Tibial artery (tissue), 4 donors: Measurements from ENCODE around the gene SEMG2.

ENCODE experiments used
- DNase-seq, 2 donors: peaks; one replicate each; pipeline ENCODE4 v3.0.0-alpha.2; 2019
- H3K27ac ChIP-seq, 2 donors: fragments of 200-600 bp; sonication (generic) in 1 of 2; 1 replicate in 1 of 2; 2 replicates in 1 of 2; pipeline ENCODE4 v1.5.1; 2018 to 2019; ENCODE audit warnings: mild to moderate bottlenecking in 1 of 2
- H3K27me3 ChIP-seq, 2 donors: fragments of 200-600 bp; sonication (generic) in 1 of 2; one replicate each; pipeline versions ENCODE4 v1.5.1 to v1.6.0; 2016 to 2019
- H3K36me3 ChIP-seq, 3 donors: fragments of 200-600 bp; sonication (generic) in 2 of 3; one replicate each; pipeline ENCODE4 v1.5.1; 2016 to 2019; ENCODE audit warnings: mild to moderate bottlenecking in 2 of 3
- H3K4me1 ChIP-seq, 4 donors: fragments of 200-600 bp; sonication (generic) in 2 of 4; 1 replicate in 3 of 4; 2 replicates in 1 of 4; pipeline ENCODE4 v1.5.1; 2016 to 2019
- H3K4me3 ChIP-seq, 2 donors: fragments of 200-600 bp; sonication (generic) in 1 of 2; 1 replicate in 1 of 2; 2 replicates in 1 of 2; pipeline ENCODE4 v1.5.1; 2018 to 2019; ENCODE audit warnings: mild to moderate bottlenecking in 2 of 2
- H3K9me3 ChIP-seq, 3 donors: fragments of 200-600 bp; sonication (generic) in 1 of 3; one replicate each; pipeline ENCODE4 v1.5.1; 2016 to 2019
- CTCF ChIP-seq, 2 experiments: fragments of 200-600 bp in 1 of 2; fragments of 450-650 bp in 1 of 2; IDR thresholded peaks; one replicate each; pipeline ENCODE4 v1.5.1; 2017 to 2019; ENCODE audit warnings: antibody characterized with exemption in 2 of 2, mild to moderate bottlenecking in 1 of 2, moderate library complexity in 1 of 2
- intact Hi-C: fragments of 100-400 bp; cut with DNase I; formaldehyde crosslinking; loops from one replicate; pipeline ENCODE4 v1.15.0; 2023; ENCODE audit warnings: low total_unique reads

SEMG2 gene

GRCh38 chr20:45230631-45231030 is 9.5 kb downstream of the SEMG2 start:
- TF ChIP-seq CTCF (IDR thresholded peaks at IDR 0.05): no peak
- intact Hi-C loops: no loop called here
- DNase-seq: no peak
- Histone ChIP-seq H3K36me3 (no peaks in the 10 kb centered on the region), H3K9me3 (peaks cover 0 to 16% (median 7%) of the 10 kb centered on the region in 3 donors), H3K27ac (no peak overlapping the region), H3K27me3 (peaks cover 0 to 5% of the 10 kb centered on the region in 2 donors), H3K4me3 (no peak overlapping the region), H3K4me1 (no peaks in the 10 kb centered on the region)

- Histone ChIP-seq H3K9me3 (peaks cover 0 to 19% (median 10%) of the 10 kb centered on the region in 3 donors), H3K27me3 (peaks cover 0 to 20% of the 10 kb centered on the region in 2 donors), H3K4me3 (no peak overlapping the region), H3K27ac (no peak overlapping the region), H3K36me3 (no peaks in the 10 kb centered on the region), H3K4me1 (no peaks in the 10 kb centered on the region)
- no peak for TF ChIP-seq CTCF (IDR thresholded peaks at IDR 0.05)
- intact Hi-C loops: no loop called here
- no peak for DNase-seq
These were observed 14.8 kb downstream of the SEMG2 start for GRCh38 chr20:45235995-45236394.

GRCh38 chr20:45238139-45238538 is 17.0 kb downstream of the SEMG2 start:
- peaks cover 0 to 19% (median 10%) of the 10 kb centered on the region in 3 donors for H3K9me3 ChIP-seq
- H3K27ac ChIP-seq: no peak overlapping the region
- H3K4me3 ChIP-seq: no peak overlapping the region
- no peak for DNase-seq
- no peak for TF ChIP-seq CTCF (IDR thresholded peaks at IDR 0.05)
- no peaks in the 10 kb centered on the region for H3K36me3 ChIP-seq
- intact Hi-C loops: no loop called here
- no peaks in the 10 kb centered on the region for H3K4me1 ChIP-seq
- H3K27me3 ChIP-seq: peaks cover 0 to 20% of the 10 kb centered on the region in 2 donors

GRCh38 chr20:45246109-45246508 is 24.9 kb downstream of the SEMG2 start:
- Histone ChIP-seq H3K4me3 (no peak overlapping the region), H3K27ac (no peak overlapping the region), H3K9me3 (no peaks in the 10 kb centered on the region), H3K36me3 (no peaks in the 10 kb centered on the region), H3K27me3 (peaks cover 0 to 15% of the 10 kb centered on the region in 2 donors), H3K4me1 (no peaks in the 10 kb centered on the region)
- DNase-seq: no peak
- intact Hi-C loops: no loop called here
- TF ChIP-seq CTCF (IDR thresholded peaks at IDR 0.05): no peak

DNA sequence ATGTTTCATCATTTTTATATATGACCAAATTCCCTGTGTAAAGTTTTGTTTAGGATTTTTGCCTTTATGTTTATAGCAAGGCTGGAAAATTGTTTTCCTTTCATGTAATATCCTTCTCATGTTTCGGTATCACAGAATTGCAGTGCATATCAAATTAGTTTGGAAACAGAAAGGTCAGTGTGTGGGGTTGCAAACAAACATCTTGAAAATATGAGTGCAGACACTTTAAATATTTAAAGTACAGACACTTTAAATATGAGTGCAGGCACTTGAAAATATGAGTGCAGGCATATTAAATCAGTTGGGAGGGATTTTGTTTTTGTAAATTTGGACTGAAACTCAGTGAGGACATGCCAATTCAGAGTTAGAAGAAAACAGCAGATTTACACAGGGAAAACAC is 26.7 kb downstream of the SEMG2 start:
- H3K4me3 ChIP-seq: no peak overlapping the region
- intact Hi-C loops: no loop called here
- H3K27ac ChIP-seq: no peak overlapping the region
- TF ChIP-seq CTCF (IDR thresholded peaks at IDR 0.05): no peak
- DNase-seq: no peak
- no peaks in the 10 kb centered on the region for H3K9me3 ChIP-seq
- H3K4me1 ChIP-seq: no peaks in the 10 kb centered on the region
- H3K36me3 ChIP-seq: no peaks in the 10 kb centered on the region
- H3K27me3 ChIP-seq: peaks cover 0 to 28% of the 10 kb centered on the region in 2 donors

DNA sequence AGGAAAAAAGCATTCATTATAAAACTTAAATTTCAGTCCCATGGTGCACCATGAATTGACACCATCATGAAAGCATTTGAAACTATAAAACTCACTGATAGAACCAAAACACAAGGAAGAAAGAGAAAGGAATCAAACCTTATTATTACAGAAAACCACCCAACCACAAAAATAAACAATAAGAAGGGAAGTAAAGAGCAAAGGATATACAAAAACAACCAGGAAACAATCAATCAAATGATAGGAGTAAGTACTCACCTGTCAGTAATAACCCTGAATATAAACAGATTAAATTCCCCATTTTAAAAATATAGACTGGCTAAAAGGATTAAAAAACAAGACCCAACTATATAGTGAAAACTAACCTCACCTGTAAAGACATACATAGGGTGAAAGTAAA is 27.4 kb downstream of the SEMG2 start:
- no peaks in the 10 kb centered on the region for H3K4me1 ChIP-seq
- H3K36me3 ChIP-seq: no peaks in the 10 kb centered on the region
- no peak overlapping the region for H3K27ac ChIP-seq
- DNase-seq: no peak
- H3K9me3 ChIP-seq: no peaks in the 10 kb centered on the region
- H3K4me3 ChIP-seq: no peak overlapping the region
- no peak for TF ChIP-seq CTCF (IDR thresholded peaks at IDR 0.05)
- intact Hi-C loops: no loop called here
- H3K27me3 ChIP-seq: peaks cover 0 to 35% of the 10 kb centered on the region in 2 donors
